DOHH2 (cell line): ENCODE results near the gene MICAL1.

Experiments used
- H3F3A ChIP-seq: fragments of 200-600 bp; sonication (generic), shearing (Covaris generic); 2 replicates; pipeline ENCODE4 v1.6.0; 2016; ENCODE audit warnings: antibody characterized with exemption, mild to moderate bottlenecking; ENCODE audit not compliant: control insufficient read depth, insufficient read depth
- H3K27ac ChIP-seq: fragments of 200-600 bp; sonication (generic); 2 replicates; pipeline ENCODE4 v1.5.1; 2014; ENCODE audit warnings: low read depth, mild to moderate bottlenecking, low read length, moderate library complexity
- H3K27me3 ChIP-seq: fragments of 200-600 bp; sonication (generic); 2 replicates; pipeline ENCODE4 v1.6.1; 2014; ENCODE audit warnings: mild to moderate bottlenecking, low read length, mixed read lengths; ENCODE audit not compliant: control insufficient read depth
- H3K36me3 ChIP-seq: fragments of 200-600 bp; sonication (generic); 2 replicates; pipeline ENCODE4 v1.6.1; 2014; ENCODE audit warnings: mild to moderate bottlenecking, low read length, moderate library complexity, mixed read lengths; ENCODE audit not compliant: control insufficient read depth
- H3K4me1 ChIP-seq: fragments of 200-600 bp; sonication (generic); 2 replicates; pipeline ENCODE4 v1.6.1; 2014; ENCODE audit warnings: mild to moderate bottlenecking, low read length, mixed read lengths; ENCODE audit not compliant: control insufficient read depth
- H3K4me2 ChIP-seq: fragments of 200-600 bp; sonication (generic); 2 replicates; pipeline ENCODE4 v1.6.0; 2014; ENCODE audit warnings: mild to moderate bottlenecking, low read length, moderate library complexity
- H3K4me3 ChIP-seq: fragments of 200-600 bp; sonication (generic); 2 replicates; pipeline ENCODE4 v1.5.1; 2014; ENCODE audit warnings: mild to moderate bottlenecking, low read length, mixed read lengths
- H3K79me2 ChIP-seq: fragments of 200-600 bp; sonication (generic); 2 replicates; pipeline ENCODE4 v1.6.1; 2014; ENCODE audit warnings: mild to moderate bottlenecking, low read length, mixed read lengths; ENCODE audit not compliant: control insufficient read depth
- H3K9me2 ChIP-seq: fragments of 200-600 bp; sonication (generic); replicated peaks from 2 replicates; pipeline ENCODE4 v1.6.1; 2014; ENCODE audit warnings: mild to moderate bottlenecking, low read length, mixed read lengths; ENCODE audit not compliant: control insufficient read depth
- H3K9me3 ChIP-seq: fragments of 200-600 bp; sonication (generic); 2 replicates; pipeline ENCODE4 v1.6.1; 2014; ENCODE audit warnings: antibody characterized with exemption, low read length, mixed read lengths; ENCODE audit not compliant: control insufficient read depth, insufficient read depth
- H4K20me1 ChIP-seq: fragments of 200-600 bp; sonication (generic); 2 replicates; pipeline ENCODE4 v1.6.0; 2014; ENCODE audit warnings: low read depth, mild to moderate bottlenecking, antibody characterized with exemption, low read length, moderate library complexity; ENCODE audit not compliant: control insufficient read depth, insufficient read depth
- CTCF ChIP-seq: fragments of 200-600 bp; sonication (generic); IDR thresholded peaks from one replicate; pipeline ENCODE4 v1.5.1; 2014; ENCODE audit warnings: antibody characterized with exemption, mild to moderate bottlenecking, low read depth, low read length; ENCODE audit not compliant: poor library complexity, severe bottlenecking
- EZH2phosphoT487 ChIP-seq: fragments of 200-600 bp; sonication (generic); IDR thresholded peaks from 2 replicates; pipeline ENCODE4 v1.6.1; 2017; ENCODE audit warnings: borderline replicate concordance, mild to moderate bottlenecking, antibody characterized with exemption, low read length, moderate library complexity, mixed read lengths

MICAL1 gene

GRCh38 chr6:109447878-109448555 is 7.6 kb downstream of the MICAL1 start:
- no peak overlapping the region for H3K27ac ChIP-seq
- no peaks in the 10 kb centered on the region for H3K9me3 ChIP-seq
- H3K79me2 ChIP-seq: no peaks in the 10 kb centered on the region
- H3K36me3 ChIP-seq: peaks cover 66% of the 10 kb centered on the region
- peaks cover 35% of the 10 kb centered on the region for H3K4me1 ChIP-seq
- no peak overlapping the region for H3K4me2 ChIP-seq
- H4K20me1 ChIP-seq: no peaks in the 10 kb centered on the region
- H3F3A ChIP-seq: no peaks in the 10 kb centered on the region
- no peaks in the 10 kb centered on the region for H3K9me2 ChIP-seq
- no peaks in the 10 kb centered on the region for H3K27me3 ChIP-seq
- no peak overlapping the region for H3K4me3 ChIP-seq
- no peak for TF ChIP-seq EZH2phosphoT487
- no peak for TF ChIP-seq CTCF

GRCh38 chr6:109447087-109447486 is 8.5 kb downstream of the MICAL1 start:
- peaks cover 69% of the 10 kb centered on the region for H3K36me3 ChIP-seq
- no peak overlapping the region for H3K27ac ChIP-seq
- no peaks in the 10 kb centered on the region for H3K9me2 ChIP-seq
- TF ChIP-seq EZH2phosphoT487 (no peak), CTCF (no peak)
- H4K20me1 ChIP-seq: peaks cover 1% of the 10 kb centered on the region; the same call in 1 of the 2 replicates
- H3K4me2 ChIP-seq: no peak overlapping the region
- no peaks in the 10 kb centered on the region for H3K27me3 ChIP-seq
- H3K9me3 ChIP-seq: no peaks in the 10 kb centered on the region
- H3K4me3 ChIP-seq: no peak overlapping the region
- no peaks in the 10 kb centered on the region for H3F3A ChIP-seq
- H3K4me1 ChIP-seq: peaks cover 30% of the 10 kb centered on the region
- H3K79me2 ChIP-seq: peaks cover 5% of the 10 kb centered on the region

- Histone ChIP-seq H3F3A (no peaks in the 10 kb centered on the region), H4K20me1 (peaks cover 3% of the 10 kb centered on the region), H3K27ac (no peak overlapping the region), H3K4me3 (no peak overlapping the region), H3K27me3 (no peaks in the 10 kb centered on the region), H3K4me1 (peaks cover 34% of the 10 kb centered on the region), H3K4me2 (no peak overlapping the region), H3K36me3 (peaks cover 66% of the 10 kb centered on the region), H3K9me3 (no peaks in the 10 kb centered on the region), H3K9me2 (no peaks in the 10 kb centered on the region), H3K79me2 (peaks cover 10% of the 10 kb centered on the region)
- TF ChIP-seq CTCF (no peak), EZH2phosphoT487 (no peak)
Observed at GRCh38 chr6:109446541-109446940, 9.0 kb downstream of the MICAL1 start.
